HG02885 (cell line): ENCODE results near the gene USP49.

Source experiments
- ATAC-seq: cut with Tn5 transposase; IDR thresholded peaks from one replicate; pipeline ENCODE4 v1.9.1; 2021; ENCODE audit warnings: mild to moderate bottlenecking; ENCODE audit not compliant: unreplicated experiment, poor library complexity

Gene USP49

DNA sequence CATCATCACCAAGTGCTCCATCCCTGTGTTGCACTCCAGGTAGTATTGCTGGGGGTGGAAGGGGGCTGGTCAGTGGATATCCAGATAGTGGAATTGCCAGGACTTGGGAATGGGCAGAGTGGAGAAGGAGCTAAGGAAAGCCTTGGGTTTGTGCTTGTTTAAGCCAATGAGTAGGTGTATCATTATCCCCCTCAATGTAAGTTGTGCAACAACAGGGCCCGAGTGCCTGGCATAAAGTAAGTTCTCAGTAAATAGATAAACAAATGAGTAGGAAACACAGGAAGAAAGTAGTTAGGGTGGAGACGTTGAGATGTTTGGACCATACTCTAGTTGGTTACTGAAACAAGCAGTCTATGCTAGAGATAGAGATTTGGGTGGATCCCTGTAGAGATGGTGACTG lies 36.6 kb upstream of the USP49 start:
- ATAC-seq = no peak

- ATAC-seq = no peak
Measured at GRCh38 chr6:41929924-41930323, 34.7 kb upstream of the USP49 start.

- no peak for ATAC-seq
Measured at GRCh38 chr6:41927253-41927652, 32.1 kb upstream of the USP49 start.

- ATAC-seq = no peak
Measured at GRCh38 chr6:41922154-41922553, 27.0 kb upstream of the USP49 start.

DNA sequence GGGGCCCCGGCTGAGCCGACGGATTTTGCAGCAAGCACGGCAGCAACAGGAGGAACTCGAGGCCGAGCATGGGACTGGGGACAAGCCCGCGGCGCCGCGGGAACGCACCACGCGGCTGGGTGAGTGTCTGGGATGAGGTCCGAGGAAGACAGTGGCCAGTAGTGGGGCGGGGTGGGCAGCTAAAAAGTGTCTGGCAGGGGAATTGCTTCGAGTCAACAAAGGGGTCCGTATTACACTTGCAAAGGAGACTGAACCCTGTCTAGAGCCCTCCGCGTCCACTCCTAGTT lies 26.5 kb upstream of the USP49 start:
- ATAC-seq = peak; percentile 11

DNA sequence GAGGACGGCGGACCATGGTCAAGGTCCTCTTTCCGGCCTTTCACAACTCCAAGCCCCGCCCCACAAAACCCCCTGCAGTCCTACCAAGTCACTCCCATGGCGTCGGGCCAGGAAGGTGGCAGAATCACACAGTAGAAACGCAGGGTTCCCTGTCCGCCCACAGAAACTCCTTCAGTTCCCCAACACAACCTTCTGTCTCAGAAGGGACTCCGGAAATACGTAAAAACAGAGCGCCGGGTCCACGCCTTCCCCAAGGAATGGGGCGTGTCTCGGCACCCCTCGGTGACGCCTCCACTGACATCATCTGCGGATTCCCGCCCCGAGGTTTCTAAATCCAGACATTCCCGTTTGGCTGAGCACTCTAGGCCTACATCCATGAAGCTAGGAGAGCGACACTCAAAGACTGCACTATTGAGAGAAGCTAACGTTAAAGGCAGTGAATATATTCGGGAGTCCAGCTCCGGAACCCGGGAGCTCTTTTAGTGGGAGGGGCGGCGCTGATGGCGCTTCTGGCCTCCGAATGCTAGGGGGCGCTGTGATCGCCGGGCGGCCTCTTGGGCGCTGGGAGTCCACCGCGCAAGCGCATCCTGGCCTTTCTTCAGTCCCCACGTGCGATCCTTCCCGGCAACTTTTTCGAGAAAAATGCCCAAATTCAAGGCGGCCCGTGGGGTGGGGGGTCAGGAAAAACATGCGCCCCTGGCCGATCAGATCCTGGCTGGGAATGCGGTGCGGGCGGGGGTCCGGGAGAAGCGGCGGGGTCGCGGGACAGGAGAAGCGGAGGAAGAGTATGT lies 25.9 kb upstream of the USP49 start, which contains the start of the genes BYSL and MED20:
Gene BYSL (plus strand): TSS at position 579 of the 791 bp plus-strand sequence. CDS start 64 bp downstream, at position 643.
Gene MED20 (minus strand): TSS at position 219 of the 791 bp plus-strand sequence. CDS start 121 bp downstream, at position 98.
- peak; percentile 94 for ATAC-seq

- ATAC-seq = no peak
Measured at GRCh38 chr6:41917528-41917927, 22.4 kb upstream of the USP49 start.

- ATAC-seq = no peak
Measured at GRCh38 chr6:41914869-41915530, 19.8 kb upstream of the USP49 start.

GRCh38 chr6:41914343-41914742 lies 19.2 kb upstream of the USP49 start:
- ATAC-seq = no peak

DNA sequence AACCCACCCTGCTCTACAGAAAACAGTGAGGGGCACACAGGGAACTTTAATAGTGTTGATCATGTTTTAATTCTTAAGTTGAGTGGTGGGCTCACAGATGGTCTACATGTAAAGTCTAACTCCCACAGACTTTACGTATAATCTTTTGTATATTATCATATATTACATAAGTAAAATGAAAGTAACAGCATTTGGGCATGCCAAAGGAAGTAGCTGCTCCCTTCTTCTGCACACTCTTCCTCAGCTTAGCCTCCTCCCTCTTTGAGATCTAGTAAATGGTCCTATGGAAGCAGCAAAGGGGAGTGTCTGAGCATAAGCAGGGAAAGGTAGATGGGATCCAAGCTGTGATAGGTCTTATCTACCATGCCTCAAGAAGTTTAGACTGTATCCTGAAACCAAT lies 14.6 kb upstream of the USP49 start:
- no peak for ATAC-seq

DNA sequence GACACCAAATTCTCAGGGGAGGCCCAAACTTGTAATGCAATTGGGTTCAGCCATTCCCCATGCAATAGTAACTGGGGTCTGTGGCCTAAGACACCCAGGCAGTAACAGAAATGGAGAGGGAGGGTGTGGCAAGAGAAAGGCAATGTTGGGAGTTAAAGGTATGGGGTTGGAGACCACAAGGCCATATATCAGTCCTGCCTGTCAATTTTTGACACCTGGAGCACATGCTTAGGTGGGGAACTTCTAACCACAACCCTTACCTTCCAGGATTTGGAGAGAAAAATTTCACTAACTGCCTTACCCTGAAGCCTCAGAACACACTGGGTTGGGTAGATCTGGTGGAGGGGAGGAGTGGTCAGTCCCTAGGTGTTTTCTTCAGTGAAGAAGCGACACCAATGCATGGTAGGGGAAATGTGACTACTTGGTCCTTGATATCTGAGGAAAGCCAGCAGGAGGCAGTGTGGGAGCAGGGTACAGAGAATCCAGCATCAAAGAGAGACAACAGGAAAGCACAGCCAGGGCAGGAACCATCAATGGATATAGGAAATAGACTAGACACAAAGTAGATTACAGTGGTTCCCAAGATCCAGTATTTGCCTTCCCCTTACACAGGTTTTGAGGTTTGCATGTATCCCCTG lies 6.8 kb upstream of the USP49 start:
- ATAC-seq = no peak

DNA sequence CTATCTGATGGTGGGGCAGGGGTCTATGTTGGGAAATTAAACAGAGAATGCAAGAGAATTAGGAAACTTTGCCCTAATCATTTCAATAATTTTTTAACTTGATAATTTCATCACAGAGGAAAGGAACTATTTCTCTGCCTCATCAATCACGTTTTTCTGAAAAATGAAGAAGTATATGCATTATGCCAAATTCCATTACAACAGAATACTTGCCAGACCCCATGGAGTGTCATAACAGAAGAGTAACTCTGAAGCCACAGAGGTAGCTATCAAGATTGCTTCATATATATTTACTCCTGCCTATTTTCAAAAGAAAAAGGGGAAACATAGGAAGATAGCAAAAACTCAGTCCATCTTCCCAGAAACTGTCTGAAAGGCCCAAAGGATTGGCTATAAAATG lies 5.7 kb upstream of the USP49 start:
- ATAC-seq = no peak

GRCh38 chr6:41896281-41896680 lies 1.1 kb upstream of the USP49 start:
- no peak for ATAC-seq

GRCh38 chr6:41894366-41895299 lies 542 bp downstream of the USP49 start:
- ATAC-seq = peak; percentile 35

- no peak for ATAC-seq
Measured at GRCh38 chr6:41892921-41893564, 2.1 kb downstream of the USP49 start.

- no peak for ATAC-seq
Measured at GRCh38 chr6:41887331-41887751, 7.8 kb downstream of the USP49 start.

- ATAC-seq = no peak
Measured at GRCh38 chr6:41885930-41886329, 9.2 kb downstream of the USP49 start.

GRCh38 chr6:41884957-41885356 lies 10.2 kb downstream of the USP49 start:
- ATAC-seq = no peak

DNA sequence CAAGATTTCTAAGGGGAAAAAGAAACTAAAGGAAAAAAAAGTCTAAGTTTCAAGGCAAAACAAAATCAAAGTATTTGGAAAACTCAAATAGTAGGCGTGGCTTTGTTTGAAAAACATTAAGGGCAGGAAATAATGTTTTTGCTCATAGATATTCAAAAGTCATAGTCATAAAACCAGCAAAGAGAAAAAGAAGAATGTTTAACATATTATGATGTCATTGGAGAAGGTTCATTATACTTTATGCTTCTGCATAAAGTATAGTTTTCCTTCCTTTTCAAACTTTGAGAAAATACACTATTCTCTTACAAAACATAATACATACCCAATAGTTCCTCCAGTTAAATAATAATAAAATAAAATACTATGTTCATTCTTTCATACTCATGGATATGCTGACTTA lies 13.7 kb downstream of the USP49 start:
- no peak for ATAC-seq

GRCh38 chr6:41878961-41879405 lies 16.2 kb downstream of the USP49 start:
- no peak for ATAC-seq
